ENCODE data around the gene ITPR2.

- no peak for TF ChIP-seq CTCF (CRISPR knock-in tag; IDR thresholded peaks at IDR 0.05)
- TF ChIP-seq NBN (conservative IDR thresholded peaks at IDR 0.05) = no peak
- no peak for TF ChIP-seq ZNF274 (CRISPR knock-in tag; IDR thresholded peaks at IDR 0.05)
- TF ChIP-seq RFXAP (CRISPR knock-in tag; IDR thresholded peaks at IDR 0.05; ENCODE audit: borderline replicate concordance) = no peak
- TF ChIP-seq ZNF614 (CRISPR knock-in tag; IDR thresholded peaks at IDR 0.05; ENCODE audit: borderline replicate concordance) = no peak
- no peak for TF ChIP-seq ELF1 (CRISPR knock-in tag; IDR thresholded peaks at IDR 0.05)
- TF ChIP-seq ZKSCAN1 (IDR thresholded peaks at IDR 0.05; ENCODE audit: low read length) = no peak
- no peak for TF ChIP-seq SMARCE1 (IDR thresholded peaks at IDR 0.05; ENCODE audit: borderline replicate concordance)
- no peak for TF ChIP-seq ARID2 (CRISPR knock-in tag; IDR thresholded peaks at IDR 0.05; ENCODE audit: borderline replicate concordance)
- TF ChIP-seq NFRKB (IDR thresholded peaks at IDR 0.05) = no peak
- no peak for TF ChIP-seq NR2F1 (CRISPR knock-in tag; IDR thresholded peaks at IDR 0.05)
- no peak for TF ChIP-seq FOXJ3 (CRISPR knock-in tag; IDR thresholded peaks at IDR 0.05; ENCODE audit: borderline replicate concordance)
Measured at GRCh38 chr12:26697217-26697616, 135.8 kb downstream of the ITPR2 start.
